Activated gamma-delta T cell treated with Interleukin-2 at 50 U/mL for 16 hours (primary cell): ENCODE measurements around the gene C2CD3.
"Not testable (repeated sequence)": the region's sequence is repeated elsewhere in the genome, so short reads cannot be mapped to it uniquely, and the experiment has no call there.

ENCODE experiments used
- DNase-seq: peaks from one replicate; pipeline ENCODE4 v3.0.0-alpha.2; 2020

C2CD3 gene

GRCh38 chr11:74001822-74002286, 168.9 kb downstream of the C2CD3 start:
- DNase-seq: no peak

DNA sequence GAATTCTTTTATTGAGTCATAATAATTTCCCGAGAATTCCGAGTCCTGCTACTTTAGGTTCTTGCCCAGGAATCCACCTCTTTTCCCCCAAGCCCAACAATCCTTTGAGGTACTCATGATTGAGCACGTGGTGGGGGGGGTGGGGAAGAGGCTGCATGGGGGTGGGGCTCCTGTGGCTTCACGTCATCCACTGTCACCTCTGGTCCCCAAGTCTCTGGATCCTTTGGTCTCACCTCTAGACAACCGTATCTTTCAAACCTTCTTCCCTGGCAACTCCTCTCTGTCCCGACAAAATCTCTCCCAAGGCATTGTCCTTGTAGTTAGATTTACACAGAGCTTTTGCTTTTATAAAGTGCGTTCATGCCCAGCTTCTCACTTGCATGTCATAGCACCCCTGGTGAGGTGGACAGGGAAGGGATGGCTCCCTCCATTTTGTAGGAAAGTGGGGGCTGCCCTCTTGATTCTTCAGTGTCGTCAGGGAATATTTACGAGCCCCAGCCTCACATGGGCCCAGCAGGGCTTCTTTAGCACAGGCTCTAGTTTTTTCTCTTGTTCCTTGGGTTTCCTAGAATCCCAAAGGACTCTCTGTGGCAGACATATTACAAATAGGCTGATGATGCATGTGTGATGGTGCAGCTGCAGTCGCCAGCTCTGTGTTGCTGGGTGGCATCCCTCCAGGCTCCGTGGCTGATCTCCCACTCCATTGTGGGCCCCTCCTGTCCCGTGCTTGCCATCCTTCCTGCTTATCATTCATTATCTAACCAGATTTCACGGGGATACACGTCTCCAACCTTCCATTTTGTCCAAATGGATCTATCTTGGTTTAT, 170.3 kb downstream of the C2CD3 start:
- no peak for DNase-seq

DNA sequence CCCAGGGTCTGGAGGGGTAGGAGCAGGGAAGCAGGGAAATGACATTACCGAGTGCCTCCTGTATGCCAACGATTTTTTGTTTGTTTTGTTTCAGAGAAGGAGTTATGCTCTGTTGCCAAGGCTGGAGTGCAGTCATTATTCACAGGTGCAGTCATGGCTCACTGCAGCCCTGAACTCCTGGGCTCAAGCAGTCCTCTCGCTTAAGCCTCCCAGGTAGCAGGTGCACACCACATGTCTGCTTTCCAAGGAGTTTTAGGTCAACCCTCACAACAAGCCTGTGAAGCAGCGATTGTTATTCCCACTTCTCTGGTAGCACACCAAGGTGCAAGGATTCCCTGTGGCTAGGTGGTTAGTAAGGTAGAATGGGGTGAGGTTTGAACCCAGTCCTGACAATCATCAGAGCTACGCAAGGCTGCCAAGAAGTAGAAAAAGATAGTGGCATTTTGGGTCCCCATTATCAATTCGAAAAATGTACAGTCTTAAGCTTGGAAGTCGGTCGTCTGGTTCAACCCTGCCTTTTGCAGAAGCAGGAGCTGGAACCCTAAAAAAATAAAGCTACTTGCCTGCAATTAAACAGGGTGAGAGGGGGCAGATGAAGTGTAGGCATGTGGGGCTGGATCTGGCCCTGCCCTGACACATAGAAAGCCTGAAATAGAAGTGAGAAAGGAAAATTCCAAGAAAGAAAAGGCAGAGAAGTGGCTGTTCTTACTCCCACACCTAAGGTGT, 171.1 kb downstream of the C2CD3 start:
- DNase-seq: no peak

DNA sequence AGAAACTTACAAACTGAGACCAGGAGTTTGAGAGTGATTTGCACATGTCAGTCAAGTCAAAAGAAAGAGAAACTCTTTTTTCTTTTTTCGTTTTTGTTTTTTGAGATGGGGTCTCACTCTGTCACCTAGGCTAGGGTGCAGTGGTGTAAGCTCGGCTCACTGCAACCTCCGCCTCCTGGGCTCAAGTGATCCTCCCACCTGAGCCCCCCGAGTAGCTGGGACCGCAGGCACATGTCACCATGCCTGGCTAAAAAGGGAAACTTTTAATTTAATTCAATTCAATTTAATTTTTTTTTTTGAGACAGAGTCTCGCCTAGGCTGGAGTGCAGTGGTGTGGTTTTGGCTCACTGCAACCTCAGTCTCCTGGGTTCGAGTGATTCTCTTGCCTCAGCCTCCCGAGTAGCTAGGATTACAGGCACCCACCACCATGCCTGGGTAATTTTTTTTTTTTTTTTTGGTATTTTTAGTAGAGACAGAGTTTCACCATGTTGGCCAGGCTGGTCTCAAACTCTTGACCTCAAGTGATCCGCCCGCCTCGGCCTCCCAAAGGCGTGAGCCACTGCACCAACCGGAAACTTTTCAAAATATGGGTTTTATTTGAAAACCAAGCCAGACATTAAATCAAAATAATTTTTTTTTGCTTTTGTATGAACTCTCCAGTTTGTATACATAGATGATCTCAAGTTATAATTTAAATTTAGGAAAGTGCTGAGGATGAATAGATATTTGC, 171.8 kb downstream of the C2CD3 start:
- DNase-seq: no peak

DNA sequence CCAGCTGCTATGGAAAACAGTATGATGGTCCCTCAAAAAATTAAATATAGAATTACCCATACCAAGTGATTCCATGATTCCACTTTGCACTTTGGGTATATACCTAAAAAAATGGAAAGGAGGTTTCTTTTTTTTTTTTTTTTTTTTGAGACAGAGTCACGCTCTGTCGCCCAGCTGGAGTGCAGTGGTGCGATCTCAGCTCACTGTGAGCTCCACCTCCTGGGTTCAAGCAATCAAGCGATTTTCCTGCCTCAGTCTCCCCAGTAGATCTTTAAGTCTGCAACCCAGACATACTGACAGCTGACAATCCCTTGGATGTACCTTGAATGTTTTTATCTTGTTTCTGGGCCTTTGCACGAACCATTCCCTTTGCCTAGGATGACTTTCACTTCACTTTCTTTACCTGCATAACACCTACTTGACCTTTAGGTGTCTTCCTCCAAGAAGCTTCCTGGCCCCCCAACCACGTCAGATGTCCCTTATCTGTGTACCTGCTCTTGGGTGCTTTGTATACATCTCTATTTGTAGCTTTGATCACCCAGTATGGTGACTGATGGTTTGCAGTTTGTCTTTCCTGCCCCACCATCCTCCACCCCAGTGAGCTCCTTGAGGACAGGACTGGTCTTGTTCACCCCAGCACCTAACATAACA, 173.6 kb downstream of the C2CD3 start:
- no peak for DNase-seq

- DNase-seq: no peak
These were observed 174.5 kb downstream of the C2CD3 start for GRCh38 chr11:73996161-73996747.

- DNase-seq: no peak
These were observed 175.1 kb downstream of the C2CD3 start for GRCh38 chr11:73995731-73996130.

- DNase-seq: no peak
These were observed 175.6 kb downstream of the C2CD3 start for GRCh38 chr11:73995247-73995646.

- no peak for DNase-seq
These were observed 179.3 kb downstream of the C2CD3 start for GRCh38 chr11:73991471-73992006.

DNA sequence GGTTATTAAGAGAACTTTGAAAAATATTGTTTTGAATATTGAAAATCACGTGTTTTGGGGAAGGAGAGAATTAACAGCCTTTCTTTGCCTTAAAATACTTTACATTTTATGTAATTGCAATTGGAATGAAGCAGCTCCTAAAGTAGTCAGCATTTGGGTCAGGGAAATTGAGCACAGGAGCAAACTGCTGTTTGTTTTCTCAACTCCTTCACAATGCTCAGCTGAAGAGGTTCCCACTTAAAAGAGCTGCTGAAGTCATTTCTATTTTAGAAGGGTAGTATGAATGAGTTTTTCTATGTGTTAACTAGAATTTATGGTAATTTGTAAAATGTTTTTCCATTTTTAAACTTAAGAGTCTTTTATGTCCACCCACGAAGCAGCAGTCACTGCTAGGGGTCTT, 180.1 kb downstream of the C2CD3 start:
- DNase-seq: no peak

GRCh38 chr11:73989156-73989555, 181.6 kb downstream of the C2CD3 start:
- no peak for DNase-seq

- DNase-seq: no peak
These were observed 182.6 kb downstream of the C2CD3 start for GRCh38 chr11:73988227-73988626.

DNA sequence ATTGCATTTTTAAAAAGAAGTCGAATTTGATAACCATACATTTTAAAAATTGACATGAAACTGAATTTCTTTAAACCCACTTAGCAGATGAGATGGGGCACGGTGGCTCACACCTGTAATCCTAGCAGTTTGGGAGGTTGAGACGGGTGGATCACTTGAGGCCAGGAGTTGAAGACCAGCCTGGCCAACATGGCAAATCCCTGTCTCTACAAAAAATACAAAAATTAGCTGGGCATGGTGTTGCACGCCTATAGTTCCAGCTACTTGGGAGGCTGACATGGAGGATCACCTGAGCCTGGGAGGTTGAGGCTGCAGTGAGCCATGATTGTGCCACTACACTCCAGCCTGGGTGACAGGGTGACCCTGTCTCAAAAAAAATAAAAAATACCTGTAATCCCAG, 185.1 kb downstream of the C2CD3 start:
- not testable (repeated sequence) for DNase-seq

DNA sequence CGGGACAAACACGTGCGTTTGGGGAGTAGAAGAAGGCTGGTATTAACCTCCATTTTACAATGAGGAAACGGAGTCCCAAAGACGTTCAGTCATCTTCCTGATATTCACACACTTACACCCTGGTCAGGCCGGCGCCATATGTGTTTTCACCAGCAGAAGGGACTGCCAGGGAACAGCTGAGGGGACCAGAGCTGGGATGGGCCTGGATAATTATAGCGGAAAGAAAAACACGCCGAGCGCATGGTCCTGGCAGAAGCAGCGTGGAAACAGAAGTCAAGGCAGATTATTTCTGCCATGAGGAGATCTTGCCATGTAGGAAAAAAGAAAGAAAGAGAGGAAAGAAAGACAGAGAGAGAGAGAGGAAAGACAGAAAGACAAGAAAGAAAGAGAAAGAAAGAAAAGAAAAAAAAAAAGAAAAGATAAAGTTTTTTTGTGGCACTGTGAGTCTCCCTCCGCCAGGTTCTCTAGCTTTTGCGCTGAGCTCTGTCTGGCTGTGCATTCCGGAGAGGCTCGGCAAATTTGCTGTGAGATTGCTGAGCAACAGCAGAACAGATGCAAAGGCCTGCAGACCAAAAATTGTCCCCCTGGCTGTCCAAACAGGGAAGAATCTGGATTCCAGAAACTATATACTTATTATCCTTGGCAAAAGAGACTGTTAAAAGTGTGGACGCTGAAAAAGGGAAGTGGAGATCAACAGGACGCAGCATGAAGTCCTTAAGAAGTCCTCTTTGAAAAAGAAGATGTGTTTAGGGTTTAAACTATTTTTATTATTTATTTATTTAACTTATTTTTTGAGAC, 186.9 kb downstream of the C2CD3 start:
- DNase-seq: no peak

- peak; percentile 90 for DNase-seq
These were observed 187.6 kb downstream of the C2CD3 start for GRCh38 chr11:73982990-73983740.

DNA sequence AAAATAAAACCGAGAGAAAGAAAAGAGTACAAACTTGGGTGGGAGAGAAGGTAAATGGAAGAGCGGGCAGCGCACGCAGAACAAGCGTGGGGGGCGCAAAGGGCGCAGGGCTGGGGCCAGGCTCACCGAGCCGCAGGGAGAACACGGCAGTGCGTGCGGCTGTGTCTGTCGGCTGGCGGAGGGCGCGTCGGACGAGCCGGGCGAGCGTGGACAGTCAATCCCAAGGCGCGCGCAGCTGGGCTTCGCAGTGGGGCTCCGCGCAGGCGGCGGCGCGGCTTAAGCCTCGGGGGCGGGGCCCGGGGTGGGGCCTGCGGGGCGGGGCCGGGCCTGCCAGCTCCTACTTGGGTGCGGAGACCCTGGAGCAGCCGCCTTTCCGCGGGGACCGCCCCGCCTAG, 188.2 kb downstream of the C2CD3 start, which contains the start of gene UCP2:
UCP2 (minus strand) TSS at position 249 of the 395 bp plus-strand sequence. CDS start 4,465 bp downstream, outside the sequence.
- peak; percentile 77 for DNase-seq

DNA sequence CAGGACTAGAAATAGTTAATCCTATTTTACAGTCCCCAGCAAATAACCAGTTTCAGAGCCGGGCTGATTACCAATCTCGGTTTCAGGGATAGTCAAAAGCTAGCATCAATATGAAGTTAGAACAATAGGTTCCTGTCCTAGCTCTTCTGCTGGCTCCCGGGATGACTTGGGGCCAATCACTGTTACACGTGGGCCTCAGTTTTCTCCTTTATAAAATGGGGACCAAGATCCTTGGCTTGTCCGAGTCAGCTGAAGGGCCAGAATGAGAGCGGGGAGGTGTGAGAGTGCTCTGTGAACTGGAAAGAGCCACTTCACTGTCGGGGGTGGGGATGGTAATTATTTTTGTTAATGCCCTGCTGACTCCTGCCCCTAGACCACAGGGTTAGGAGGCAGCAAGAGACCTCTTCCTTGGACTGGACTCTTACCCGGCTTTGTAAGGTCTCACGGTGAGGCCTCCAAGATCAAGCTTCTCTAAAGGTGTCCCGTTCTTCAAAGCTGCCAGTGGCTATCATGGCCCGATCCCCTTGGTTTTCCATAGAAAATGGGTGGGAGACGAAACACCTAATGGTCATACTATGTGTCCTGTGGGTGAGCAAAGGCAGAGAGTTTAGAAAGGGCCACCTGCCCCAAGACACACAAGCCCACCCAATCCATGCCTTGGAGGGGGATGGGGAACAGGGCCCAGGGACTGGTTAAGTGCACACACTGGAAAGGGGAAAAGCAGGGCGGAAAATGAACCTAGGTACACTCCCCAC, 189.6 kb downstream of the C2CD3 start:
- DNase-seq: no peak

GRCh38 chr11:73980001-73980961, 190.5 kb downstream of the C2CD3 start:
- DNase-seq: peak; percentile 83
